ENCODE measurements around the gene DDX18. TPM values are rescaled to one million over a fixed set of nuclear protein-coding genes. Genes with fewer than 3 reads are reported as not detected.
"Not testable (repeated sequence)": the region's sequence is repeated elsewhere in the genome, so short reads cannot be mapped to it uniquely, and the experiment has no call there.

The DDX18 gene
- 20.4 TPM for total RNA-seq

- DNase-seq (ENCODE audit: low spot score) (peak; percentile 99), ATAC-seq (peak; percentile 99)
Observed at GRCh38 chr2:117814417-117815264, at the start of gene DDX18. TSS of gene DDX18 (plus strand) at chr2:117814691. CDS start at chr2:117814778, 87 bp downstream.

DNA sequence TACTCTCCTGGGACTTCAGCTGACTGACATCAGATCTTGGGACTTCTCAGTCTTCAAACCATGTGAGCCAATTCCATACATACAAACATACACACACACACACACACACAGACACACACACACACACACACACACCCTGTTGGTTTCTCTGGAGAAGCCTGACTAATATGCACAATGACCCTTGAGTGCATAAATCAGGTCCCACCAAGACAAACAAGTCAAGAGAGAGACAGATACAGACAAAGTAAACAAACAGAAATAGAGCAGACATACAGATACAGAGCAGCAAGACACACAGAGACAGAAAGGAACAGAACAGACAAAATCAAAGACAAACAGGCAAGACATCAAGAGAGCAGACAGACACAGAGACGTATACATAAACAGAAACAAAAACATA is 43.8 kb upstream of the DDX18 start:
- ATAC-seq (no peak), DNase-seq (ENCODE audit: low spot score) (no peak)

- ATAC-seq (peak; percentile 49), DNase-seq (ENCODE audit: low spot score) (no peak)
Observed at GRCh38 chr2:117771969-117772630, 42.4 kb upstream of the DDX18 start.

DNA sequence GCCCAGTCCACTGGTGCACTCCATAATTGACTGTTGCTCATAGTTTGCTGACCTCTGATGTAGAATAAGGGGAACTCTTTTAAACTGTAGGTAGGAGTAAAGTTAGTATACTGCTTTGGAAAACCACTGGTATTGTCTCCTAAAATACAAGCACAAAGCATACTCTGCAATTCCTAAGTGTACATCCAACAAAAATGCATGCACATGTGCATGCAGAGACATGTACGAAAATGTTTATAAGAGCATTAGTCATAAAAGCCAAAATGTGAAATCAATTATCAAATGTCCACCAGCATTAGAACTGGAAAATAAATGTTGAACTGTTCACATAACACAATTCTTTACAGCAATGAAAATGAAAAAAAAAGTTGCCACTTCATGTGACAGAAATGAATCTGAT is 39.8 kb upstream of the DDX18 start:
- DNase-seq (ENCODE audit: low spot score), result no peak
- ATAC-seq, result no peak

- no peak for ATAC-seq
- no peak for DNase-seq (ENCODE audit: low spot score)
Observed at GRCh38 chr2:117775703-117776219, 38.7 kb upstream of the DDX18 start.

DNA sequence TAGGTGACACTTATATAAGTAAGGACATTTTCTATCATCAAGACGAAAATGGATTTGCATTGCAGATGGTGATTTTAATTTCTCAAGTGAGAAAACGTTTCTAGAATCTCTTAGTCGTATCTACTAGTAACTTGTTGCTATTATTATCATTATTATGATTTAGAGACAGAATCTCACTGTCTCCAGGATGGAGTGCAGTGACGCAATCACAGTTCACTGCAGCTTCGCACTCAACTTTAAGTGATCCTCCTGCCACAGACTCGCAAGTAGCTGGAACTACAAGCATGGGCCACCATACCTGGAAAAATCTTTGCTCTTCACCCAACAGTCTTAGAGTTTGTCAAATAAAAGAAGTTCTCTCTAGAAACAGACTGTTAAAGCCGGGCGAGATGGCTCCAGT is 37.6 kb upstream of the DDX18 start:
- ATAC-seq (no peak), DNase-seq (ENCODE audit: low spot score) (no peak)

DNA sequence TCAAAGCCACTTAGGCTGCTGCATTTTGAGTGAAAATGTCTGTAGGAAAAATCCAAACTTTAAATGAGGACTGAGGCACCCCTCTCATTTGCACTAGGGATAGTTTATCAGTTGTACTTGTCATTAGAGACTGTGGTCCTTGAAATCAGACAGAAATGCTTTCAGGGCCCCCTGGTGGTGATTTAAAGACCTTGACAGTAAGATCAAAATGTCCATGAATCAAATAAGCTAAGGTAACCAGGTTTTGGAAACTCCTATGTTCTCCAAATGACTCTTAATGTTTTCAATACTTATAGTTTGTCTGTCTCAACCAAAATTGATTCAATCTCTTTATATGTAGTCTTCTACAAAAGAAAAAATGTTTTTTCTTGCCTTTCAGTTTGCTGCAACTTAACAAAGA is 28.8 kb upstream of the DDX18 start:
- no peak for DNase-seq (ENCODE audit: low spot score)
- peak; percentile 78 for ATAC-seq

GRCh38 chr2:117786520-117786919 is 28.0 kb upstream of the DDX18 start:
- ATAC-seq (no peak), DNase-seq (ENCODE audit: low spot score) (no peak)

GRCh38 chr2:117789505-117789904 is 25.0 kb upstream of the DDX18 start:
- ATAC-seq (no peak), DNase-seq (ENCODE audit: low spot score) (no peak)

DNA sequence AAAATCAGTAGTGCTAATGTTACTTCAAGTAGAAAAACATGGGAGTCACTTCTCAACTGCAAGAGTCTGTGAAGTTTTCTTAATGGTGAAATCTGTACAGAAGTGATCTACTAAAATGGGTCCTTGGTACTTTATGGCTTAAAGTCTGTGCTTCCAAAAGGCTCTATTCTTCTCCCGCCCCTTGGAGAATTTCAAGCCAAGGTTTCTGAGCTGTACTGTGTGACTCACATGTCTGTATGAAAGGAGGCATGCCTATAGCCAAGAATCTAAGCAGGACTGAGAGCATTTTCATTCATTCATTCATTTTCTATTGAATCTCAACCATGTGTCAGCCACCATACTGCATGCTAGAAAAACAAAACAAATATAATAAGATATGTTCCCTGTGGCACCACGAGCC is 19.8 kb upstream of the DDX18 start:
- no peak for ATAC-seq
- DNase-seq (ENCODE audit: low spot score), result no peak

GRCh38 chr2:117801826-117802225 is 12.7 kb upstream of the DDX18 start:
- ATAC-seq, result no peak
- DNase-seq (ENCODE audit: low spot score), result no peak

GRCh38 chr2:117803644-117804325 is 10.7 kb upstream of the DDX18 start:
- not testable (repeated sequence) for DNase-seq (ENCODE audit: low spot score); ATAC-seq

DNA sequence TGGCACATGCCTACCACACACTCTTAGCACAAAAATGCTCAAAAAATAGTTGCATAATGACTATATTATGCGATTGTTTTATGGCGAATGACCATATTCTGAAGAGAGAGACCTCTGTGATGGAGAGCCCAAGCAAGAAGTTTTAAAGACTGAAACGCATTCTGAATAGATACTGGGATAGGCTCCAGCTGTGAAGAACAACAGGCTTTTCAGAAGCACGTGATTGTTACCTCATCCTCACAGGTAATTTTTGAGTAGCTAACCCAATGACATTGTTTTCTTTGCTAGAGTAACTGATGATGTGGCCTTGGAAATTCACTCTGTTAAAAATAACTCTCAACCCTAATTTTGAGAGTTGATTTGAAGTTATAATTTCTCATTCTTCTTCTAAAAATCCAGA is 2.0 kb upstream of the DDX18 start:
- ATAC-seq (no peak), DNase-seq (ENCODE audit: low spot score) (no peak)

DNA sequence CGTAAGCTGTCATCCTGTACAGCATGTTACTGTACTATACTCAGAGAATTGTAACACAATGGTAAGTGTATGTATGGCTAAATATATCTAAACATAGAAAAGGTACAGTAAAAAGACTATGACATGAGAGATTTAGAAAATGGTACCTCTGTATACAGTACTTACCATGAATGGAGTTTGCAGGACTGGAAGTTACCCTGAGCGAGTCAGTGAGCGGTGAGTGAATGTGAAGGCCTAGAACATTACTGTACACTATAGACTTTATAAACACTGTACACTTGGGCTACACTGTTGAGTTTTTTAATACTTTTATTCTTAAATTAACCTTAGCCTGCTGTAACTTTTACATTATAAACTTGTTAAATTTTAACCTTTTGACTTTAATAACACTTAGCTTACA is 1.5 kb downstream of the DDX18 start:
- ATAC-seq, result no peak
- no peak for DNase-seq (ENCODE audit: low spot score)

DNA sequence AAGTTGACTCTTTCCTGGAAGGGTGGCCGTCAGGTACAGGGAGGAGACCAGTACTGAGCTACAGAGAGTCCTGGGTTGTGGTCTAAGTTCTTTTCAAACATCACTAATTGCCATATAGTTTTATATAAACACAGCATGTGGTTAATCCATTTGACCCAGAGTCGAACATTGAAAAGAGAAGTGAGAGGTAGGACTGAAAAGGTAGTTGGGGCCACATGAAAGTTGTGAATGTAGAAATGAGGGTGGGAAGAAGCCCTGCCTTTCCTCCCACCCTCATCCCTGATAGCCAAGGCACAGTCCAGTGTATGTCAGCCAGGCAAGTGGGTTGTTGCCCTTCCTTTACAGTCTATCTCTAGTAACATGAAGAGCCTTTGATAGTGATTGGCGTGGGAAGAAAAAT is 4.4 kb downstream of the DDX18 start:
- ATAC-seq, result no peak
- DNase-seq (ENCODE audit: low spot score), result no peak

DNA sequence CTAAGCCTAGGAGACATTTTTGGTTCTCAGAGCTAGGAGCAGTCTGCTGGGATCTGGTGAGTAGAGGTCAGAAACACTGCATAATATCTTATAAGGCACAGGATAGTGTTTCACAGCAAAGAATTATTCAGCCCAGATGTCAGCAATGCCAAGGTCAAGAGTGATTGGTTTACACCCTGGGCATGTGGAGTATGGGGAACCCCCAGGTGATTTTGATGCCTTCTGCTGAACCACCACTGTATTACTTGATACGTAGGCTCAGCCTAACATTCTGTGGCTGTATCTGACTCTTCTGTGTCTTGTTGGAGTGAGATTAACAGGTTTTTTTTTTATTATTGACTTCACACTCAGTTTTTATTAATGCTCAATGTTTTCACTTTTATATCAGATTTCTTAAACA is 6.0 kb downstream of the DDX18 start:
- ATAC-seq, result no peak
- DNase-seq (ENCODE audit: low spot score), result no peak

DNA sequence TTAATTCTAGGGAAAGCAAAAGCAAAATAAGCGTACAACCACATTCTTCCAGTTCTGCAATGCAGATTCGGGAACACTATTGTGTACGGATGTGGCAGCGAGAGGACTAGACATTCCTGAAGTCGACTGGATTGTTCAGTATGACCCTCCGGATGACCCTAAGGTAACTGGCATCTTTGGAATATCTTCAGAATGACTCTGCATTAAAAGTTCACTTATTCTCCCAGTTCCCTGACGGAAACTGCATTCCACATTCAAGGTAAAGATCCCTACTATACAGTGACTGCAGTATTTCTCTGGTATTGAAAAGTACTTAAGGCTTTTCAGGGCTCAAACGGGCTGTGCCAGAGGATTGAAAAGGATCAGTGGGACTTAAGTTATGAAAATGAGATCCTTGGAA is 10.9 kb downstream of the DDX18 start:
- ATAC-seq (no peak), DNase-seq (ENCODE audit: low spot score) (no peak)

GRCh38 chr2:117827464-117827863 is 13.0 kb downstream of the DDX18 start:
- ATAC-seq; DNase-seq (ENCODE audit: low spot score): not testable (repeated sequence)

GRCh38 chr2:117828870-117829269 is 14.4 kb downstream of the DDX18 start:
- DNase-seq (ENCODE audit: low spot score) (no peak), ATAC-seq (no peak)

GRCh38 chr2:117832332-117832731 is 17.8 kb downstream of the DDX18 start:
- ATAC-seq (no peak), DNase-seq (ENCODE audit: low spot score) (no peak)

GRCh38 chr2:117832905-117833613 is 18.6 kb downstream of the DDX18 start:
- no peak for DNase-seq (ENCODE audit: low spot score)

More at GRCh38 chr2:117832905-117833613, 18.6 kb downstream of the DDX18 start:
- ATAC-seq, result no peak

Measured in left lobe of liver (tissue), 2 donors.